GM21423 (cell line): Measurements from ENCODE around the gene ATP2C2.

ENCODE experiments used
- ATAC-seq: cut with Tn5 transposase; IDR thresholded peaks from one replicate; pipeline ENCODE4 v1.9.1; 2021; ENCODE audit warnings: mild to moderate bottlenecking, moderate library complexity; ENCODE audit not compliant: unreplicated experiment

ATP2C2 gene

GRCh38 chr16:84366208-84366607 lies 2.1 kb upstream of the ATP2C2 start:
- ATAC-seq = no peak

DNA sequence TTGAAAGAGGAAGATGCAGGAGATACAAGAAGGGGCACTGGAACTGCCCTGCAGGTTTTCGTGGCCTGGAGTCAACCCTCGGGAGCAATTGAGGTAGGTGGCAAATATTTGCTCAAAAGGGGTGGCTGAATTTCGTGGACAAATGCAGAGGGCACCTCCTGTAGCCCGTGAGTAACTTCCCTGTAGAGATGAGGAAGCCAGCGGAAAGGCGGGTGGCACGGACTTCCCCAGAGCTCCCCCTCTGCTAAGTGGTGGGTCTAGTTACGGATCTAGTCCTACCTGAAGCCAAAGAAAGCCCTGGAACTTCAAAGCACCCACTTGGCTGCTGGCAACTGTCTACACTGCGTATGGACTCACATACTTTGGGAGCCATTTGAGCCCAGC lies 1.0 kb upstream of the ATP2C2 start:
- no peak for ATAC-seq

DNA sequence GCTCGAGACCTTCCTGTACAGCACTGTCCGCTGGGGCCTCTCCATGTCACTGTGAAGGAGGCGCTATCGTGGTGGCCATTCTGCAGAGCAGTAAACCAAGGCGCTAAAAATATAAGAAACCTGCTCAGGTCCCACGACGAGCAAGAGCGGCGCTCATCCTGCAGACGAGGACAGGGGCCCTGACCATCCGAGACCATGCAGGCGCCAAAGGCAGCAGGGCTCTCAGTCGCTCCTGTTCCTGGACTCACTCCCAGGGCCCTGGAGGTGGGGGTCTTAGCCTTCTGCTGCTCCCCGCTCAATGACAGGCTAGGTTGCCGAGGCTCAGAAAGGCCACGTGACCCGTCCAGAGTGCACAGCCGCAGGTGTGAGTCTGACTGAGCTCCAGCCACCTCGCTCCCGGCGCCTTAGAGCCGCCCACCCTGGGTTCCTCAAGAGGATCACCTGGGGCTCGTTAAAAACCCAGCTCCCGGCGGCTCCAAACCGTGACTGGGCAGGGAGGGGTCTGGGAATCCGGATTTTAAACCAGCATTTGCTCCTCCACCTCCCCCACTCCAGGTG lies 509 bp upstream of the ATP2C2 start:
- ATAC-seq = no peak

GRCh38 chr16:84369105-84369504 lies 767 bp downstream of the ATP2C2 start:
- ATAC-seq = no peak

GRCh38 chr16:84369938-84370627 lies 1.7 kb downstream of the ATP2C2 start:
- ATAC-seq = no peak

- ATAC-seq = no peak
These were observed 2.6 kb downstream of the ATP2C2 start for GRCh38 chr16:84370723-84371552.

DNA sequence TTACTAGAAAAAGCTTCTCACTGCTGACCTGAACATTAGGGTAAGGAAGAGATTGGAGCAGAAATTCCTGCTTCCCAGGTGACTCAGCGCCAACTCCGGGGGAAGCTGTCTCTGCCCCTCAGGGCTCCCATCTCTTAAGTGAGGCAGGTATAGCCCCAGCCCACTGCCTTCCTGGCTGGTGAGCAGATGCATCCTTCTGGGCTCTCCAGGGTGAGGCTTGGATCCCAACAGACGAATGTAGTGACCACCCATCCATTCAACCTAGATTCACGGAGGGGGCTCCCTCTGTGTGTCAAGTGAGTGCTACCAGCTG lies 3.2 kb downstream of the ATP2C2 start:
- no peak for ATAC-seq

GRCh38 chr16:84373907-84374489 lies 5.7 kb downstream of the ATP2C2 start:
- no peak for ATAC-seq

- ATAC-seq = no peak
These were observed 9.8 kb downstream of the ATP2C2 start for GRCh38 chr16:84378099-84378498.

DNA sequence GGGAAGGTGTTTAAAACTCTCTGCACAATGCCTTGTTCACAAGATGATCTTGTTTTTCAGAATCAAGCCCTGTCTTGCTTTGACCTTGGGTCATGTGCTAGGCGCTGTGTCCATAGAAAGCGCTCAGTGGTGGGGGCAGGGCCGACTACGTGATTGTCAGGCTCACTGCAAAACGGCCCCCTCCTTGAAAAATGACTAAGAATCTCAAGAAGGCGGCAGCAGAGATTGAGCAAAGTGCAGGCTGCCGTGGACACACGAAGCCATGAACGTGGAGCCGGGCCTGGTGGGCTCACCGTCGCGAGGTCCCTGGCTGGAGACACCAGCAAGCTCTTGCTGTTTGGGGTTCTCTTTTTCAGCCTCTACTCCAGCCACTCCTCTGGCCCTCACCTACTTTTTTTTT lies 10.2 kb downstream of the ATP2C2 start:
- ATAC-seq = no peak

GRCh38 chr16:84379008-84379708 lies 10.8 kb downstream of the ATP2C2 start:
- no peak for ATAC-seq

DNA sequence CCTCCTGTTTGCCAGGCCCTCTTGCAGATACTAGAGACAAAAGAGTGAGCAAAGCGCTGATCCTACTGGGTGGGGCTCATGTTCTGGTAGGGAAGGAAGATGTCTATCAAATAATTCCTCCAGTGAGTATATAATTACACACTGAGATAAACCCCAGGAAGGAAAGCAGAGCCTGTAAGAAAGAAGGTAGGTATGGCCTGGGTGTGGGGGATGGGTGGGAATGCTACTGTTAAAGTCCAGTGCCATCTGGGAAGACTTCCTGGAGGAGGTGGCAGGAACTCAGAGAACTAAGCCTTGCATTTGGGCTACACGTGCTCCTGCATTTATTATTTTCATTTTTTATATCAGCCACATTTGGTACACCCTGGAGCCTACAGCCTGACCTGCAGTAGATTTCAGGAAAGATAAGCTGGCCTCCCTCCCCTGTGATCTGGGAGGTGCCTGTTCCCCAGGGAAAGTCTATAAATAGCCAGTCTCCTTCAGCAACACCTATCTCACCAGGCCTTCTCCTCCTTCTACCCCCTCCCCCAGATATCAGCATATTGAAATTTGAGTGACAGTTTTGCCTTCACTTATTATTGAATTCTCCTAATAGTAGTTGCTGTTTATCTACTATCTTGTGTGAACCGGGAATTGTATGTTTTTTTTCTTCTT lies 11.5 kb downstream of the ATP2C2 start:
- ATAC-seq = no peak

- no peak for ATAC-seq
These were observed 12.1 kb downstream of the ATP2C2 start for GRCh38 chr16:84380405-84380804.

GRCh38 chr16:84382396-84382795 lies 14.1 kb downstream of the ATP2C2 start:
- no peak for ATAC-seq

DNA sequence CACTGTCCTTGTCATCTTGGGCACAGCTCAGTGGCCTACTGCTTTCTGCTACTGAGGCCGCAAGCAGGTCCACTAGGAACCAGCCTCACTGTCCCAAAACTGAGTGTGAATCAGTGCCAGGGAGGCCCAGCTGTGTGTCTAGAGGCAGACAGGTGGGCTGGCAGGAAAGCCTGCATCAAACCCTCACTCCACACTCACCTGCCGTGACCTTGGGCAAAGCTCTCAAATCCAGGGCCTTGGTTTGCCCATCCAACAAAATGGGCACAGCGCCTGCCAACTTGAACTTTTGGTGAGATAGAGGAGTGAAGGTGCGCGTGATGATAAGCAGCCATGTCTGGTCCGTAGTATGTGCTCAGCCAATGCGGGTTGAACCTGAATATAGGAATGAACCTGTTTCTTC lies 14.8 kb downstream of the ATP2C2 start:
- ATAC-seq = no peak

DNA sequence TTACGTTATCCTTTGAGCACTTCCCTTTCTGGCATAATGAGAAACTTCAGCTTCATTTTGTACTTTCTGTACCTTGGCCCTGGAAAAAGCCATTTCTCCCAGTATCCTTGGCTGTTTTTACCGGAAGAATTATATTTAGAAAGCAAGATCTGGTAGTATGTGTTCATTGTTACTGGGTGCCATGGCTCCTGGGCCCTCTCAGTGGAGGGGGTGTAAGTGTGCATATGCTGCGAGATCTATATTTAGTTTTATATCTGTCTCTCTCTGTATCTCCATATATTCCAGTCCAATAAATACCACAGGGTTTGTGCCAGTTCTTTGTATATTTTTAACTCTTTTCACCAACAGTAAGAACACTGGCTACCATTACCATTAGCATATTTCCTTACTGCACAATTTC lies 17.7 kb downstream of the ATP2C2 start:
- no peak for ATAC-seq

- no peak for ATAC-seq
These were observed 18.7 kb downstream of the ATP2C2 start for GRCh38 chr16:84387021-84387420.

- no peak for ATAC-seq
These were observed 21.9 kb downstream of the ATP2C2 start for GRCh38 chr16:84390131-84390785.

DNA sequence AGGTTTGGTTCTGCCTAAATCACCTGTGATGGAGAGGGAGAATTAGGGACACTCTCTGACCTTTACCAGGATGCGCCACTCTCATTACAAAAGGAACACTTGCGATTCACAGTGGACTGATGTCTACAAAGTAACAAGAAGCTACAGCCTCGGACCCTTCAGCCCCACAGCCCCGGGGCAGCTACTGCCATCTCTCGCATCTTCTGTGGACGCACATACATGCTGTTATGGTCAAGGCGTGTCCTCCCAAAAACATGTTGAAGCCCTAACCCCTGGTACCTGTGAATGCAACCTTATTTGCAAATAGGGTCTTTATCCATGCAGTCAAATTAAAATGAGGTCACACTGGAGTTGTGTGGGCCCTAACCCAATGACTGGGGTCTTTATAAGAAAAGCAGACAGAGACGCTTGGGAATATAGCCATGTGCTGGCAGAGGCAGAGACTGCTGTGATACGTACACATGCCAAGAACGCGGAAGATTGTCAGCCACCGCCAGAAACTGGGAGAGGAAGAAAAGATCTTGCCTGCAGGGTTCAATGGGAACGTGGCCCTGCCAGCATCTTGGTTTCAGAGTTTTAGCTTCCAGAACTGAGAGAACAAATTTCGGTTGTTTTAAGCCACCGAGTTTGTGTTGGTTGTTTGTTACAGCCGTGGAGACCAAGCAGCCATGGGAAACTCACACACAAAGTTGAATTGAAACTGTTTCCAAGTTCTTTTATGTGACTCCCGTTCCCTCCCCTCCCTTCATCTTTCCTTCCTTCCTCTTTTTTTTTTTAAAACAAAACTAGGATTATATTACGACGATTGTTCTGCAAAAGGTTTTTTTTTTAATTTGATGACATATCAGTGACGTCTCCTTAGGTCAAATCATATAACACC lies 23.1 kb downstream of the ATP2C2 start:
- no peak for ATAC-seq
